Lung (tissue), 12 donors: Measurements from ENCODE around the gene PLK5. TPM values are rescaled to one million over a fixed set of nuclear protein-coding genes. Genes with fewer than 3 reads are reported as not detected.

Experiments
- ATAC-seq: fragments of 200-7000 bp; cut with Tn5 transposase; one replicate; pipeline ENCODE4 v1.9.1; 2020; ENCODE audit warnings: moderate number of reproducible peaks; ENCODE audit not compliant: insufficient read depth, low FRiP score
- DNase-seq, 3 donors: peaks; one replicate each; pipeline ENCODE4 v3.0.0-alpha.2; 2013 to 2017
- H3K27ac ChIP-seq, 2 donors: one replicate each; pipeline ENCODE4 v1.5.1; 2013; ENCODE audit warnings: mild to moderate bottlenecking in 2 of 2, moderate library complexity in 2 of 2, control low read depth in 1 of 2, inconsistent platforms in 1 of 2, low read depth in 1 of 2, low read length in 1 of 2
- H3K27me3 ChIP-seq, 3 donors: one replicate each; pipeline ENCODE4 v1.5.1; 2013; ENCODE audit warnings: low read length in 2 of 3; ENCODE audit not compliant: control insufficient read depth in 3 of 3, insufficient read depth in 3 of 3
- H3K36me3 ChIP-seq, 4 donors: one replicate each; pipeline ENCODE4 v1.5.1; 2013; ENCODE audit warnings: low read length in 4 of 4, mild to moderate bottlenecking in 1 of 4, moderate library complexity in 1 of 4; ENCODE audit not compliant: control insufficient read depth in 4 of 4, insufficient read depth in 4 of 4
- H3K4me1 ChIP-seq, 5 donors: one replicate each; pipeline ENCODE4 v1.5.1; 2013; ENCODE audit warnings: low read length in 5 of 5, mild to moderate bottlenecking in 2 of 5, moderate library complexity in 1 of 5; ENCODE audit not compliant: control insufficient read depth in 5 of 5, insufficient read depth in 5 of 5
- H3K4me3 ChIP-seq: one replicate; pipeline ENCODE4 v1.5.1; 2013; ENCODE audit warnings: mild to moderate bottlenecking, control low read depth, moderate library complexity
- H3K9ac ChIP-seq, 2 donors: one replicate each; pipeline ENCODE4 v1.5.1; 2013; ENCODE audit warnings: low read length in 2 of 2, control low read depth in 1 of 2; ENCODE audit not compliant: insufficient read depth in 1 of 2
- H3K9me3 ChIP-seq, 4 donors: one replicate each; pipeline ENCODE4 v1.5.1; 2013; ENCODE audit warnings: low read length in 3 of 4, mild to moderate bottlenecking in 1 of 4, moderate library complexity in 1 of 4; ENCODE audit not compliant: control insufficient read depth in 4 of 4, insufficient read depth in 3 of 4
- WGBS, 2 donors: extraction: QIAGEN DNeasy Blood & Tissue Kit; methylation state at CpG; one replicate each; pipeline ENCODE4 v1.1.7; 2013; 5-methylcytosine and 5-hydroxymethylcytosine counted together
- polyA plus RNA-seq, 2 donors: library from polyadenylated mRNA; stranded (reverse); fragments of 200-250 nt; gene quantifications; one replicate each; pipeline ENCODE4 v1.2.1, GENCODE V29; 2013
- total RNA-seq, 2 donors: library from RNA; depleted of rRNA in 1 of 2; stranded (reverse); fragments of >200 nt in 1 of 2; gene quantifications; one replicate each; pipeline ENCODE4 v1.2.1, GENCODE V29; 2014 to 2021
- TF ChIP-seq, protein P1 (sequence below): IDR thresholded peaks from 2 replicates; pipeline ENCODE4 v1.5.1; 2012; ENCODE audit warnings: mild to moderate bottlenecking; ENCODE audit errors: control extremely low read depth, extremely low read depth
- donor health status: control.
- donor health status: control.
- donor health status: Bipolar disorder and iron deficiency.
- donor health status: healthy.
- donor health status: DM: yes; HTN: yes; CAD: no.

Gene PLK5
- total and polyA plus RNA-seq, 4 donors: 0.09 TPM; not detected in 3

DNA sequence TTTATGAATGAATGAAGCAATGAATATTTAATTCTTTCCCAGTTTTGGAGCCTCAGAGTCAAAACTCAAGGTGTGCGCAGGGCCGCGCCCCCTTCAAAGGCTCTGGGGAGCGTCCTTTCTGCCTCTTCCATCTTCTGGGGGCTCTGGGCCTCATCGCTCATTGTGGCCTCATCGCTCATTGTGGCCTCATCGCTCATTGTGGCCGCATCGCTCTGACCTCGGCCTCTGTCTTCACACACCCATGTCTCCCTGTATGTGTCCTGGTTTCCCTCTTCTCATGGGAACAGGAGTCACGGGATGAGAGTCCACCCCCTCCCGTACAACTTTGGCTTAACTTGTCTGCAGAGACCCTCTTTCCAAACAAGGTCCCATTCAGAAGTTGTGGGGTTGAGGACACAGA is 47.5 kb downstream of the PLK5 start:
- Histone ChIP-seq H3K4me3 (no peak overlapping the region), H3K9ac (no peak overlapping the region), H3K36me3 (peaks cover 0 to 4% (median 0%) of the 10 kb centered on the region in 4 donors), H3K27ac (no peak overlapping the region), H3K27me3 (no peaks in the 10 kb centered on the region), H3K9me3 (no peaks in the 10 kb centered on the region), H3K4me1 (peaks cover 0 to 5% (median 0%) of the 10 kb centered on the region in 5 donors)
- ATAC-seq (no peak), DNase-seq (no peak)
- TF ChIP-seq, protein P1, sequence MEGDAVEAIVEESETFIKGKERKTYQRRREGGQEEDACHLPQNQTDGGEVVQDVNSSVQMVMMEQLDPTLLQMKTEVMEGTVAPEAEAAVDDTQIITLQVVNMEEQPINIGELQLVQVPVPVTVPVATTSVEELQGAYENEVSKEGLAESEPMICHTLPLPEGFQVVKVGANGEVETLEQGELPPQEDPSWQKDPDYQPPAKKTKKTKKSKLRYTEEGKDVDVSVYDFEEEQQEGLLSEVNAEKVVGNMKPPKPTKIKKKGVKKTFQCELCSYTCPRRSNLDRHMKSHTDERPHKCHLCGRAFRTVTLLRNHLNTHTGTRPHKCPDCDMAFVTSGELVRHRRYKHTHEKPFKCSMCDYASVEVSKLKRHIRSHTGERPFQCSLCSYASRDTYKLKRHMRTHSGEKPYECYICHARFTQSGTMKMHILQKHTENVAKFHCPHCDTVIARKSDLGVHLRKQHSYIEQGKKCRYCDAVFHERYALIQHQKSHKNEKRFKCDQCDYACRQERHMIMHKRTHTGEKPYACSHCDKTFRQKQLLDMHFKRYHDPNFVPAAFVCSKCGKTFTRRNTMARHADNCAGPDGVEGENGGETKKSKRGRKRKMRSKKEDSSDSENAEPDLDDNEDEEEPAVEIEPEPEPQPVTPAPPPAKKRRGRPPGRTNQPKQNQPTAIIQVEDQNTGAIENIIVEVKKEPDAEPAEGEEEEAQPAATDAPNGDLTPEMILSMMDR: no peak
- 94% methylated on average over 12 of the region's 12 CpGs for WGBS, 2 donors

DNA sequence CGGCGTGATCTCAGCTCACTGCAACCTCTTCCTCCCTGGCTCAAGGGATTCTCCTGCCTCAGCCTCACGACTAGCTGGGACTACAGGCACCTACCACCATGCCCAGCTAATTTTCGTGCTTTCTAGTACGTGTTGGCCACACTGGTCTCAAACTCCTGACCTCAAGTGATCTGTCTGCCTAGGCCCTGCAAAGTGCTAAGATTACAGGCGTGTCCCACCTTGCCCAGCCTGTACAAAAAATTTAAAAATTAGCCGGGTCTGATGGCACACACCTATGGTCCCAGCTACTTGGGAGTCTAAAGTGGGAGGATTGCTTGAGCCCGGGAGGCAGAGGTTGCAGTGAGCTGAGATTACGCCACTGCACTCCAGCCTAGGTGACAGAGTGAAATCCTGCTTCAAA is 48.9 kb downstream of the PLK5 start:
- DNase-seq (no peak), ATAC-seq (no peak)

GRCh38 chr19:1574354-1575136 is 50.7 kb downstream of the PLK5 start:
- H3K27me3 ChIP-seq: no peaks in the 10 kb centered on the region
- TF ChIP-seq, protein P1: no peak
- H3K27ac ChIP-seq: no peak overlapping the region
- H3K36me3 ChIP-seq: peaks cover 0 to 31% (median 3%) of the 10 kb centered on the region in 4 donors
- H3K9me3 ChIP-seq: no peaks in the 10 kb centered on the region
- WGBS, 2 donors: 86 to 88% methylated on average over 33 to 34 of the region's 34 CpGs
- H3K9ac ChIP-seq: no peak overlapping the region
- no peak overlapping the region for H3K4me3 ChIP-seq
- DNase-seq (no peak), ATAC-seq (no peak)
- H3K4me1 ChIP-seq: no peaks in the 10 kb centered on the region

More for the DNA sequence above, 48.9 kb downstream of the PLK5 start:
- Histone ChIP-seq H3K27ac (no peak overlapping the region), H3K4me3 (no peak overlapping the region), H3K4me1 (peaks cover 0 to 5% (median 0%) of the 10 kb centered on the region in 5 donors), H3K36me3 (peaks cover 0 to 17% (median 3%) of the 10 kb centered on the region in 4 donors), H3K9me3 (no peaks in the 10 kb centered on the region), H3K27me3 (no peaks in the 10 kb centered on the region), H3K9ac (no peak overlapping the region)
- WGBS, 2 donors: 79 to 83% methylated on average over 9 of the region's 9 CpGs
- TF ChIP-seq, protein P1: no peak
